Psoas muscle (tissue), 8 donors: ENCODE measurements around the gene ERC2. TPM values are rescaled to one million over a fixed set of nuclear protein-coding genes. Genes with fewer than 3 reads are reported as not detected.
"Not testable (repeated sequence)": the region's sequence is repeated elsewhere in the genome, so short reads cannot be mapped to it uniquely, and the experiment has no call there.

ENCODE experiments used
- ATAC-seq, 4 donors: fragments of 200-7000 bp; cut with Tn5 transposase; one replicate each; pipeline ENCODE4 v1.9.1; 2020; ENCODE audit warnings: moderate library complexity in 3 of 4, mild to moderate bottlenecking in 2 of 4
- DNase-seq, 2 donors: peaks; one replicate each; pipeline ENCODE4 v3.0.0-alpha.2; 2020
- H3K27ac ChIP-seq: fragments of 200-600 bp; one replicate; pipeline ENCODE4 v1.8.0; 2022
- H3K27me3 ChIP-seq, 3 donors: fragments of 200-600 bp in 1 of 3; one replicate each; pipeline versions ENCODE4 v1.6.1 to v1.8.0; 2013 to 2022; ENCODE audit warnings: low read length in 2 of 3, mild to moderate bottlenecking in 2 of 3, moderate library complexity in 1 of 3; ENCODE audit not compliant: insufficient read depth in 3 of 3
- H3K36me3 ChIP-seq, 2 donors: fragments of 200-600 bp in 1 of 2; one replicate each; pipeline versions ENCODE4 v1.6.1 to v1.8.0; 2013 to 2022; ENCODE audit warnings: low read depth in 1 of 2, mild to moderate bottlenecking in 1 of 2, moderate library complexity in 1 of 2; ENCODE audit not compliant: insufficient read depth in 1 of 2
- H3K4me1 ChIP-seq: fragments of 200-600 bp; one replicate; pipeline ENCODE4 v1.8.0; 2022
- H3K4me3 ChIP-seq: fragments of 200-600 bp; one replicate; pipeline ENCODE4 v1.8.0; 2022; ENCODE audit warnings: mild to moderate bottlenecking
- H3K9me3 ChIP-seq: fragments of 200-600 bp; one replicate; pipeline ENCODE4 v1.8.0; 2022
- WGBS, 3 donors: extraction: QIAGEN DNeasy Blood & Tissue Kit; methylation state at CpG; one replicate each; pipeline versions ENCODE4 v1.1.6 to v1.1.7; 2013; 5-methylcytosine and 5-hydroxymethylcytosine counted together
- intact Hi-C, 2 donors: fragments of 100-400 bp; cut with DNase I; formaldehyde crosslinking; loops; one replicate each; pipeline versions ENCODE4 v1.11.0 to v1.14.2; 2022
- polyA plus RNA-seq, 3 donors: library from polyadenylated mRNA; stranded (reverse); fragments of 200-250 nt; gene quantifications; one replicate each; pipeline ENCODE4 v1.2.3, GENCODE V29; 2013
- total RNA-seq, 4 donors: library from RNA; stranded (reverse); fragmentation: NEBNext Ultra II Directional in 2 of 4; extraction: Animal tissue kit (Norgen Biotek cat#: 25700) in 2 of 4; gene quantifications; one replicate each; pipeline versions ENCODE4 v1.2.1 to v1.2.4, GENCODE V29; 2021 to 2023
- TF ChIP-seq, protein P1 (sequence below): fragments of 200-600 bp; IDR thresholded peaks from one replicate; pipeline ENCODE4 v1.8.0; 2022; ENCODE audit warnings: antibody characterized with exemption
- donor health status: healthy with polysubstance abuse.
- donor health status: DM: no; HTN: no; CAD: no; lungs with moderate emphysema.
- donor health status: Bipolar disorder and iron deficiency.
- donor health status: healthy.
- donor health status: DM: yes; HTN: yes; CAD: no.
- donor health status: DM: no; HTN: no; CAD: no.
- donor health status: DM: no; HTN: no; CAD: no.
- donor health status: DM: yes; HTN: yes; CAD: no.

The ERC2 gene
- total and polyA plus RNA-seq, 7 donors: 0.04 to 0.15 TPM; not detected in 5

DNA sequence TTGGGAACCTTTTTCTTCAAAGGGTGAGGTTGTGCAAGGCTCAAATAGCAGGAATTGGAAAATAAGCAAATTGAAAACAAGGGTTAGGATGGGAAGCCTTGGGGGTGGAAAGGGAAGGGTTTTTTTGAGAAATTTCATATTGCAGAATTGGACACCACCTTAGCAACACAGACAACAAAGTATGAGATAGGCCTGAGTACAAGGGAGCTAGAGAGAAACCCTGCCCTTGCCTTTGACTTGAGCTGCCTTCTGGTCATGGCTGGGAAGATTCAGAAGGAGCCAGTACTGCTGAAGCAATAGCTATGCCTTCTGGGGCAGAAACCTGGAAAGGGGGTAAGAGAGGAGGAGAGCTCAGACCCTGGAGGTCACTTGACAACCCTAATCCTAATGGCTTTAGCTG lies 445.6 kb downstream of the ERC2 start:
- H3K9me3 ChIP-seq: no peaks in the 10 kb centered on the region
- H3K4me3 ChIP-seq: no peak overlapping the region
- H3K27me3 ChIP-seq: no peaks in the 10 kb centered on the region
- DNase-seq (no peak), ATAC-seq (no peak)
- H3K4me1 ChIP-seq: no peaks in the 10 kb centered on the region
- no peak overlapping the region for H3K27ac ChIP-seq
- H3K36me3 ChIP-seq: no peaks in the 10 kb centered on the region
- TF ChIP-seq, protein P1, sequence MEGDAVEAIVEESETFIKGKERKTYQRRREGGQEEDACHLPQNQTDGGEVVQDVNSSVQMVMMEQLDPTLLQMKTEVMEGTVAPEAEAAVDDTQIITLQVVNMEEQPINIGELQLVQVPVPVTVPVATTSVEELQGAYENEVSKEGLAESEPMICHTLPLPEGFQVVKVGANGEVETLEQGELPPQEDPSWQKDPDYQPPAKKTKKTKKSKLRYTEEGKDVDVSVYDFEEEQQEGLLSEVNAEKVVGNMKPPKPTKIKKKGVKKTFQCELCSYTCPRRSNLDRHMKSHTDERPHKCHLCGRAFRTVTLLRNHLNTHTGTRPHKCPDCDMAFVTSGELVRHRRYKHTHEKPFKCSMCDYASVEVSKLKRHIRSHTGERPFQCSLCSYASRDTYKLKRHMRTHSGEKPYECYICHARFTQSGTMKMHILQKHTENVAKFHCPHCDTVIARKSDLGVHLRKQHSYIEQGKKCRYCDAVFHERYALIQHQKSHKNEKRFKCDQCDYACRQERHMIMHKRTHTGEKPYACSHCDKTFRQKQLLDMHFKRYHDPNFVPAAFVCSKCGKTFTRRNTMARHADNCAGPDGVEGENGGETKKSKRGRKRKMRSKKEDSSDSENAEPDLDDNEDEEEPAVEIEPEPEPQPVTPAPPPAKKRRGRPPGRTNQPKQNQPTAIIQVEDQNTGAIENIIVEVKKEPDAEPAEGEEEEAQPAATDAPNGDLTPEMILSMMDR: no peak
- intact Hi-C loops: no loop called here

DNA sequence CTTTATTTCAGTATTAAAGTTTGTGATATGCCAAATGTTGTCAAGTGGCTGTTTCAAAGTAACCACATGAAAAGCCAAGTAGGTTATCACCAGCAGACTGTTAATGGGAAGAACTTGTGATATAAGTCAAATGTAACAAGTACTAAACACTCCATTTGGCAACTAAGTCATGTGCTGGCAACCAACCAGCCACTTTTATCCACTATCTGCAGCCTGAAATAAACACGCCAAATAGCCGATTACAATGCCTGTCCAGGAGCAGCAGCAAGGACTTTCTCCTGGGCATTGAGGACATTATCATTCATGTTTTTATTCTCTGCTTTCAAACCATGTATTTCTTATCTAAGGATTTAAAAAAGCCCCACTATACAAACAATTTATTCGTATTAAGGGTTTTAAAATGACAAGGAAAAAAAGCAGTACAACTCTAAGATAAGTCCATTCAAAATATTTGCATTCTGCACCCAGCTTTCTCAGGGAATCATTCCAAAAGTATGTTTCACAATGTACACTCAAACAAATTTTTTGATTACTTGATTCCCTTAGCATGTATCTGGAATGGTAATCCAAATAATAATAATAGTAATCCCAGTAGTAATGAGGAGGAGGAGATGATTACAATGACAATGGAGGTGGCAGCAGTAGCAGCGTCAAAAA lies 448.6 kb downstream of the ERC2 start:
- ATAC-seq: no peak
- DNase-seq: no peak
- TF ChIP-seq, protein P1: no peak

DNA sequence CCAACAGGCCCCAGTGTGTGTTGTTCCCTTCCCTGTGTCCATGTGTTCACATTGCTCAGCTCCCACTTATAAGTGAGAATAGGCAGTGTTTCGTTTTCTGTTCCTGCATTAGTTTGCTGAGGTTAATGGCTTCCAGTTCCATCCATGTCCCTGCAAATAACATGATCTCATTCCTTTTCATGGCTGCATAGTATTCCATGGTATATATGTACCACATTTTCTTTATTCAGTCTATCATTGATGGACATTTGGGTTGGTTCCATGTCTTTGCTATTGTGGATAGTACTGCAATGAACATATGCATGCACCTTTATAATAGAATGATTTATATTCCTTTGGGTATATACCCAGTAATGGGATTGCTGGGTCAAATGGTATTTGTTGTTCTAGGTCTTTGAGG lies 452.9 kb downstream of the ERC2 start:
- H3K27me3 ChIP-seq, H3K27ac ChIP-seq, DNase-seq, H3K36me3 ChIP-seq, H3K9me3 ChIP-seq, H3K4me3 ChIP-seq, H3K4me1 ChIP-seq, intact Hi-C loops, ATAC-seq: not testable (repeated sequence)
- 69 to 88% (median 84%) methylated on average over 1 of the region's 1 CpG for WGBS, 3 donors

More for the DNA sequence above, 448.6 kb downstream of the ERC2 start:
- H3K27me3 ChIP-seq: no peaks in the 10 kb centered on the region
- WGBS, 3 donors: 44 to 60% (median 58%) methylated on average over 4 of the region's 4 CpGs
- no peaks in the 10 kb centered on the region for H3K36me3 ChIP-seq
- H3K9me3 ChIP-seq: no peaks in the 10 kb centered on the region
- intact Hi-C loops: no loop called here
- no peak overlapping the region for H3K27ac ChIP-seq
- no peak overlapping the region for H3K4me3 ChIP-seq
- no peaks in the 10 kb centered on the region for H3K4me1 ChIP-seq

DNA sequence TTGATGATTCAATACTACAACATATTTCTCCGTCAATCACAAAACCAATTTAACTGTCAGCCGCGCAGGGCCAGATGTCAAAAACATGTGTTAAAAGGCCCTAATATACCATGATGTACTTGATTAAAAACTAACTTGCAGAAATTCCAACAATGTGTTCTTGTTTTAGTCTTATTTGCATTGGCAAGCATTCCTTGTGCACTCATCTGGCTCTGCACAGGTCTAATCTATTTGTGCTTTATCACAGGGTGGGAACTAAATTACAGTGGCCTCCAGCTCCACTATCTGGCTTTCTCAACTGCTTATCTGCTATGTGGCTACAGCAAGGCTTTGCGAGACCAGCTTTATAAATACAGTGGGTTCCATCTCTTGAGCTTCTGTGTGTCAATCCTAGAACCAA lies 455.5 kb downstream of the ERC2 start:
- WGBS, 3 donors: 75 to 77% (median 75%) methylated on average over 4 of the region's 4 CpGs
- H3K27me3 ChIP-seq: peaks cover 0 to 4% (median 0%) of the 10 kb centered on the region in 3 donors

DNA sequence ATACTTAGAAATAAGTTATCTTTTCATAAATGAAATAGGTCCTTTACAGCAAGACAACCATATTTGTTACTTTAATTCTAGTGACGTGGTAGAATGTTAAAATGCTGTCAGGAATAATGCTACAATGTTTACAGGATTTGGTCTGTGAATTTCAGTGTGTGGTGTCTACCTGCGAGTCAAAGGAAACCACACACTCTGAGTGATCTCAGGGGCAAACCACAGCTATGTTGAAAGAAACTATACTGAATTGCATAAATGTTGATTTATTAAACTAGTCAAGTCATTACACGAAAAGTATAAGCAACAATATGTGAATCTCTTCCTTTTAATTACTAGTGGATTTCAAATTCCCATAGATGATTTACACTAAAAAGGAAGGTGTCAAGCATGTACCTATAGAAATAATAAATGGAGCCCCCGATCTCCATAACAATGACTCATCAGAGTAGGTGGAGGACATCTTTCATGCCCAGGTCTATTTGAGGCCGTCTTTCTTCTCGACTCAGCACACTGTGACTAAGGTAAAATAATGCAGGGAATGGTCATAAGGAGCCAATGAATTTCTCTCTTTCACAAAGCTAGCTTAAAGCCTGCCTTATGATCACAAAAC lies 463.0 kb downstream of the ERC2 start:
- Histone ChIP-seq H3K9me3 (no peaks in the 10 kb centered on the region), H3K36me3 (no peaks in the 10 kb centered on the region), H3K27ac (no peak overlapping the region), H3K4me3 (no peak overlapping the region), H3K27me3 (no peaks in the 10 kb centered on the region), H3K4me1 (no peaks in the 10 kb centered on the region)
- intact Hi-C loops: no loop called here
- 80 to 82% (median 81%) methylated on average over 6 of the region's 6 CpGs for WGBS, 3 donors
- TF ChIP-seq, protein P1: no peak
- no peak for DNase-seq
- ATAC-seq: no peak

More for the DNA sequence above, 455.5 kb downstream of the ERC2 start:
- H3K27ac ChIP-seq: no peak overlapping the region
- intact Hi-C loops: no loop called here
- H3K4me1 ChIP-seq: no peaks in the 10 kb centered on the region
- no peak overlapping the region for H3K4me3 ChIP-seq
- TF ChIP-seq, protein P1: no peak
- ATAC-seq (no peak), DNase-seq (no peak)
- no peaks in the 10 kb centered on the region for H3K9me3 ChIP-seq
- no peaks in the 10 kb centered on the region for H3K36me3 ChIP-seq
